ENCODE data around the gene PDZD2.
A peak's percentile ranks its signal among the peaks of the same experiment; 100 is the strongest.

Gene PDZD2

DNA sequence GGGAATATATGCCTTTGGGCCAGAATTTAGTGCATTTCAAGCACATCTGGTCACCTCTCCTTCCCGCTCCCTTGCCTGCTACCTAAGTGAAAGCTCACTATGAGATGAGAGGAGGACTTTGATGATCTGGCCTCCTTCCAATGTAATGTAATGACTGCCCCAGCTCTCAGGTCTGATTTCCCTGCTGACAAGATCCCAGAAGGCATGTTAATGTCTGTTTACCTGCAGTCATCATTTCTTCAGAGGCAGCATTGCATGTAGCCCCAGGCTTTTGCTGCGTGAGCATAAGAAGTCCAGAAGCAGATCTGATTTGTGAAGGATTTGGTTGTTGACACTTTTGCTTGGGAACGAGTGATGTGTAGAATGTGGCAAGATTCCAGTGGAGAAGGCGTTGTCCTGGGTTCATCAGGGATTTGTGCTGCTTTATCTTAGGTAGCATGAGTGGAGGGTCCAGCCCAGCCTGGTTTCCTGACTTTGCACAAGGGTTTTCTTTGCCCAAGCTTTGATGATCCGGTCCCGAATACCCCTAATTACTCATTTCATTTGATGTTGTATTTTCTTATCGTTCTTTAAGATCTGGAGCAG is 342.5 kb downstream of the PDZD2 start:
- no peak for DNase-seq (ENCODE audit: low spot score)

- no peak for DNase-seq (ENCODE audit: low spot score)
Measured at GRCh38 chr5:31982027-31982426, 343.1 kb downstream of the PDZD2 start.

DNA sequence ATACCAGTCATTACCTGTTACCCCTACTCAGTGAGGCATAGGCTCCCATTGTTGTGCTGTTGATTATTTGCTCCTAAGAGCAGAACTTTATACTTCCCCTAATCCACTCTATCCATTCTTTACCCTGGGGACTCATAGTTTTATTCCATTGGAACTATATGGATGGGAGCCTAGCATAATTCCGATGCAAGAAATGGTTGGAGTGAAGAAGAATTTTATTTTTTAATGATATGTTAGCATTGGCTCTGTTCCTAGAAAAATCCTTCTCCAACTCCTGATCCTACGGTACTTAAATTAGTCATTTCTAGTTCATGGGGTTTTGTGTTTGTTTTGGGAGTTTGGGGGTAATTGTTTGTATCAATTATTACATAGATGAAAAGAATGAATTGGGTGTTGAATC is 343.7 kb downstream of the PDZD2 start:
- DNase-seq (ENCODE audit: low spot score) = no peak

- no peak for DNase-seq (ENCODE audit: low spot score)
Measured at GRCh38 chr5:31983851-31984250, 344.9 kb downstream of the PDZD2 start.

DNA sequence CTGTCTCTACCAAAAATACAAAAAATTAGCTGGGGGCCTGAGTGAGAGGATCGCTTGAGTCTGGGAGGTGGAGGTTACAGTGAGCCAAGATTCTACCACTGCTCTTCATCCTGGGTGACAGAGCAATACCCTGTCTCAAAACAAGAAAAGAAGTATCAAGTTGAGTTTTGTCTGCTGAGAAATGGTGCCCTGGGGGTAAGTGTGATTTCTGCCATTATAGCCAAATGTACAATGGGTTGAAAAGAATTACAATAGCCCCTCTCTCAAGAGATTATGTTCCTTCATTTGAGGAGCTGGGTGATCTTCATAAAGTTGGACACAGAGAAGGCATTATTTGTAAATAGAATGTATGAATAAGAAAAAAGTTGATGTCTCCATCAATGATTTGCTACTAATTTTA is 345.8 kb downstream of the PDZD2 start:
- DNase-seq (ENCODE audit: low spot score) = no peak

- DNase-seq (ENCODE audit: low spot score) = no peak
Measured at GRCh38 chr5:31986101-31986500, 347.2 kb downstream of the PDZD2 start.

DNA sequence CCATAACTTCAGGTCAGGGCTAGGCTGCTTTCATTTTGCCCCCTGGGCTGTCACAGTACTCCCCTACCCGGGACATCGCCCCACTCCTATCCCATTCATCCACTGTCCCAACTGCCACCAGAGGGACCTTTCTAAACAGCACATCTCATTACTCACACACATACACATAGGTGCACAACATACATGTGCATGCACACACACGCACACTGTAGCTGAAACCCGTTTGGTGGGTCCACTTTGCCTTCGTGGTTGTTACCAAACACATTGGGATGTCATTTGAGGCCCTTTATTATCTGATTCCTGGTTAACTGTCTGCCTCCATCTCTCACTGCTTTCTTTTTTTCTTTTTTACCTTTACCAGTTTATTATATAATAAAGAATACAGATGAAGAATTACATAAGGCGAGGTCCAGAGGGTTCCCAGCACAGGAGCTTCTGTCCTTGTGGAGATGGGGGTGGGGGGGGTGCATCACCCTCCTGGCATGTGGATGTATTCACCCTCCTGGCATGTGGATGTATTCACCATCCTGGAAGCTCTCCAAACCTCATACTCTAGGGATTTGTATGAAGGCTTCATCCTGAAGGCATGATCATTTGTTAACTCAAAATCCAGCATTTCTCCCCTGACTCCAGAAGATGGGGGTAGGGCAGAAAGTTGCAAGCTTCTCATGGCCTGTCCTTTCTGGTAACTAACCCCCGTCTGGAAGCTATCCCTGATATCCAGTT is 349.2 kb downstream of the PDZD2 start:
- DNase-seq (ENCODE audit: low spot score) = peak; percentile 58

GRCh38 chr5:31990081-31990650 is 351.2 kb downstream of the PDZD2 start:
- no peak for DNase-seq (ENCODE audit: low spot score)

DNA sequence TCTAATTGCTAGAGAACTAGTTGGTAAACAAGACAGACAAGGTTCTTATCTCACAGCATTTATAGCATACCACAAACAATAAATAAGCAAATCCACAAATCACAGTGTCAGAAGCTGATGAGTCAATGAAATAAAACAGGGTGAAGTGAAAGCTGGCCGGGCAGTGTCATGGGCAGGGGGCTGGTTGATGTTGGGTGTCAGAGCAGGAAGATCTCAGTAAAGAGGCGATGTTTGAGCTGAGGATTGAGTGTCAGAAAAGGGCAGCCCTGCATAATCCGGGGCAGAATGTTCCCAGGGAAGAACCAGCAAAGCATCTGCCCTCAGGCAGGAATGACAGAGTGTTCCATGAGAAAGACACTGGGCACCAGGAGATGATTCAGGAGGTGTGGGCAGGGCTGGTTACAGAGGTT is 351.8 kb downstream of the PDZD2 start:
- DNase-seq (ENCODE audit: low spot score) = no peak

GRCh38 chr5:31992377-31992776 is 353.4 kb downstream of the PDZD2 start:
- no peak for DNase-seq (ENCODE audit: low spot score)

DNA sequence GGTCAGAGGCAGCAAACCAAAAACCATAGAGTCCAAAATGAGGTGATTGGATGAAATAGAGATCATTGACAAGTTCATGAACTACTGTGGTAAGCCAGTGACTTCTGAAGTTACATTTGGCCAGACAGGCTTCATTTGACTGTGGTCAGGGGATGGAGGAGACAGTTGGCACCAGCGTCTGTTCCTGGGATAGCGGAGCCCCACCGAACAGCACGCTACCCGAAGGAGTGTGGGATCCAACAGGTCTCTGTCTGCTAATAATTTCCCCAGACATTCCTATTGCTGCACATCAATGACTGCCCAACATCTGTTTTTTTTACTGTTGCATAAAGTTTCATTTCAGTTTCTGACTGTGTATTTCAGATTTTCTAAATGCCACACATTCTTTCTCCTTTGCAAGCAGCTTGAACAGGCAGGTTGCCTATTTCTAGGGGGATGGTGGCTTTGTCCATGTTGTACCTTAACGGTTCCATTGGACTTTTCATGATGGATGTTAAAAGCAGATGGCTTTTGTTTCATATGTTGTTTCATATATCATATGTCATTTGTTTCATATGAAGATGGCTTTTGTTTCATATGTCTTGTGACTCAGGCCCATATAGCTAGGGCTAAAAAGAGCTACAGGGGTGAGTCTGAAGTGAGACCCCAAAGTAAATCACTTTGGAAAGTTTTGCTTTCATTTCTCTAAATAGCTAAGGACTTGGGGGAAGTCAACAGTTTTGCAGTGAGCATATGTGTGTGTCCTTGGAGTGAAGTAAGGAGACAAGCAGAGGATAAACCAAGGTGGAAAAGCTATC is 354.4 kb downstream of the PDZD2 start:
- DNase-seq (ENCODE audit: low spot score) = peak; percentile 24

DNA sequence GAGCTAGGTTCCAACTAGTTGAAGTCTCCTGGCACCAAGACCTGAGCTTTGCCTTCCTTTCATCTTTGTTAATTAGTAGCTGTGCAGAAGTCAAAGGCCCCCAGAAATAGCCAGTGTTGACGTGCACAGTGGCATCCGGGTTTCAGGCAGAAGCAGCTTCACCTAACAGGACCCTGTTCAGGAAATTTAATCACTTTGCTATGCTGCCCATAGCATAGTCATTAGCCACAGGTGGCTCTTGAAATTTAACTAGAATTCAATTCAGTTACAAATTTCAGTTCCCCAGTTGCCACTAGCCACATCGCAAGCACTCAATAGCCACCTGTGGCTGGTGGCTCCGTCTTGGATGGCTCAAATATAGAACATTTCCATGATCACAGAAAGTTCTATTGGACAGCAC is 356.1 kb downstream of the PDZD2 start:
- no peak for DNase-seq (ENCODE audit: low spot score)

GRCh38 chr5:31995714-31996113 is 356.8 kb downstream of the PDZD2 start:
- no peak for DNase-seq (ENCODE audit: low spot score)

DNA sequence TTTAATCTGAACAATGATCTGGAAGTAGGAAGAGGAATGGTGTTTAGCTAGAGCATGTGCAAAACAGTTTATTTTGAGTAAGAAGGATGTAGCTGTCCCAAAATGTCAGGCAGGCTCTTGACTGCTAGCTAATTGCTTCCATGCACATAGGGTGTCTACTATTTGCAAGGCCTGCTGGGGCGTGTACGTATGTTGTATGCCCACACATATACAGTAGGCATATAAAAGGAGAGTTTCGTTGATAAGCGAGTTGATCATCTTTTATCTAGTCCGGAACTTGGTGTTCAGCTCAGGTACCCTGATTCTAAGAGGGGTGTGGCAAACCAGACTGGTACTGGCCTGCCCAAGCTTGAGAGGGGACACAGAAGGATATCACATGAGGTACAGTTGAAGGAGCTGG is 358.0 kb downstream of the PDZD2 start:
- no peak for DNase-seq (ENCODE audit: low spot score)

GRCh38 chr5:31999470-31999869 is 360.5 kb downstream of the PDZD2 start:
- DNase-seq (ENCODE audit: low spot score) = no peak

GRCh38 chr5:32000731-32001130 is 361.8 kb downstream of the PDZD2 start:
- DNase-seq (ENCODE audit: low spot score) = no peak

GRCh38 chr5:32001284-32001683 is 362.4 kb downstream of the PDZD2 start:
- no peak for DNase-seq (ENCODE audit: low spot score)

- no peak for DNase-seq (ENCODE audit: low spot score)
Measured at GRCh38 chr5:32001707-32002106, 362.8 kb downstream of the PDZD2 start.

DNA sequence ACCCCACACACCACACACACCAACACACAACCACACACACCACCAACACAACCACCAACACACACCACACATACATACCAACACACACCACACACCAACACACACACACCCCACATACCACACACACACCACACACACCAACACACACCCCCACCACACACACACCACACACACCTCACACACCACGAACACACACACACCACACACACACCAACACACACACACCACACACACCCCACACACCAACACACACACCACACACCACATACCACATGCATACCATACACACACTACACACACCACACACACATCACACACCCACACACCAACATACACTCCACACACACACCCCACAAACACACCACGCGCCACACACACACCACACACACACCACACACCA is 363.8 kb downstream of the PDZD2 start:
- no peak for DNase-seq (ENCODE audit: low spot score)

DNA sequence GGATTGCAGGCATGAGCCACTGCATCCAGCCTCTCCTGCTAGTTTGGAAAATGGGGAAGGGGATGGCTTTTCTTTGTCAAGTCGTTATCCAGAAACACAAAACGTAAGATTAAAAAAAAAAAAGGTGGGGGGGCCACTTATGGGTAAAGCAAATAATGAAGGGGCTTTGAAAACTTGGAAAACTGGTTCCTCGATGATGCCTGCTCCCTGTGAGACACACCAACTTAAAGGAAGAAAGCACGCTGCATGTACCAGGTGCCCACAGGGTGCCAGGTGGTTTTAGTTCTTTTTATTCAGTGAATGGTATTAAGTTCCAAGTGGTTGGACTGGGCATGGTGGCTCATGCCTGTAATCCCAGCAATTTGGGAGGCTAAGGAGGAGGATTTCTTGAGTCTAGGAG is 365.1 kb downstream of the PDZD2 start:
- no peak for DNase-seq (ENCODE audit: low spot score)

DNA sequence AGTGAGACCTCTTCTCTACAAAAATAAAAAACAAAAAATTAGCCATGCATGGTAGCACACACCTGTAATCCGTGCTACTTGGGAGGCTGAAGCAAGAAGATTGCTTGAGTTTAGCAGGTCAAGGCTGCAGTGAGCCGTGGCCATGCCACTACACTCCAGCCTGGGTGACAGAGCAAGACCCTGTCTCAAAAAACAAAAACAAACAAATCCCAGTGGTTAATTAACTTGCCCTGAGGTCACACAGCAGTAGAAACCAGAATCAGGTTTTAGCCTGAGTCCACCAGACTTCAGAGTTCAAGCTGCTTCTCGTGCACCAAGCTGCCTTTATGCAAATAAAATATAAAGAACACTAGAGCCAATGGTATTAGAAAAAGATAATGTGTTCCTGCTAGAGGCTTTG is 365.5 kb downstream of the PDZD2 start:
- DNase-seq (ENCODE audit: low spot score) = no peak

- no peak for DNase-seq (ENCODE audit: low spot score)
Measured at GRCh38 chr5:32008746-32009145, 369.8 kb downstream of the PDZD2 start.

GRCh38 chr5:32013658-32014057 is 374.7 kb downstream of the PDZD2 start:
- no peak for DNase-seq (ENCODE audit: low spot score)

All from hepatic stellate cell (primary cell).